ENCODE data around the gene PPP1R3E.

PPP1R3E gene

GRCh38 chr14:23299986-23300686 is 2.5 kb downstream of the PPP1R3E start:
- in situ Hi-C loops (cut with HindIII; ENCODE audit: low pct_unique_long_range_greater_than_20kb, low sequenced_read_pairs): no loop called here
- no peak for DNase-seq (ENCODE audit: low read depth in 1 of 2, low spot score in 1 of 2)

GRCh38 chr14:23299211-23299957 is 3.3 kb downstream of the PPP1R3E start:
- DNase-seq (ENCODE audit: low read depth in 1 of 2, low spot score in 1 of 2): peak; percentile 17 to 69
- in situ Hi-C loops (cut with HindIII; ENCODE audit: low pct_unique_long_range_greater_than_20kb, low sequenced_read_pairs): no loop called here
- TF ChIP-seq JUND (IDR thresholded peaks at IDR 0.05; ENCODE audit: low read depth): no peak

More at GRCh38 chr14:23299986-23300686, 2.5 kb downstream of the PPP1R3E start:
- no peak for TF ChIP-seq JUND (IDR thresholded peaks at IDR 0.05; ENCODE audit: low read depth)

- no peak for TF ChIP-seq JUND (IDR thresholded peaks at IDR 0.05; ENCODE audit: low read depth)
- no peak for DNase-seq (ENCODE audit: low read depth in 1 of 2, low spot score in 1 of 2)
- in situ Hi-C loops (cut with HindIII; ENCODE audit: low pct_unique_long_range_greater_than_20kb, low sequenced_read_pairs): no loop called here
These were observed 4.9 kb downstream of the PPP1R3E start for GRCh38 chr14:23297611-23298277.

GRCh38 chr14:23297096-23297495 is 5.6 kb downstream of the PPP1R3E start:
- no peak for DNase-seq (ENCODE audit: low read depth in 1 of 2, low spot score in 1 of 2)
- no peak for TF ChIP-seq JUND (IDR thresholded peaks at IDR 0.05; ENCODE audit: low read depth)
- in situ Hi-C loops (cut with HindIII; ENCODE audit: low pct_unique_long_range_greater_than_20kb, low sequenced_read_pairs): no loop called here

GRCh38 chr14:23296012-23296777 is 6.5 kb downstream of the PPP1R3E start:
- in situ Hi-C loops (cut with HindIII; ENCODE audit: low pct_unique_long_range_greater_than_20kb, low sequenced_read_pairs): no loop called here
- no peak for TF ChIP-seq JUND (IDR thresholded peaks at IDR 0.05; ENCODE audit: low read depth)

GRCh38 chr14:23294734-23295561 is 7.7 kb downstream of the PPP1R3E start:
- TF ChIP-seq JUND (IDR thresholded peaks at IDR 0.05; ENCODE audit: low read depth): no peak
- in situ Hi-C loops (cut with HindIII; ENCODE audit: low pct_unique_long_range_greater_than_20kb, low sequenced_read_pairs): no loop called here
- DNase-seq (ENCODE audit: low read depth in 1 of 2, low spot score in 1 of 2): peak in 1 of 2 experiments; percentile 61

More at GRCh38 chr14:23296012-23296777, 6.5 kb downstream of the PPP1R3E start:
- no peak for DNase-seq (ENCODE audit: low read depth in 1 of 2, low spot score in 1 of 2)

GRCh38 chr14:23286902-23287479 is 15.7 kb downstream of the PPP1R3E start:
- in situ Hi-C loops (cut with HindIII; ENCODE audit: low pct_unique_long_range_greater_than_20kb, low sequenced_read_pairs): no loop called here
- no peak for TF ChIP-seq JUND (IDR thresholded peaks at IDR 0.05; ENCODE audit: low read depth)
- no peak for DNase-seq (ENCODE audit: low read depth in 1 of 2, low spot score in 1 of 2)

GRCh38 chr14:23286020-23286901 is 16.4 kb downstream of the PPP1R3E start, which contains the start of gene HOMEZ:
Gene HOMEZ (minus strand): TSS chr14:23286132. CDS start chr14:23285952, 180 bp downstream.
- DNase-seq (ENCODE audit: low read depth in 1 of 2, low spot score in 1 of 2): peak; percentile 87 to 97
- TF ChIP-seq JUND (IDR thresholded peaks at IDR 0.05; ENCODE audit: low read depth): no peak

GRCh38 chr14:23285530-23286019 is 17.1 kb downstream of the PPP1R3E start:
- no peak for DNase-seq (ENCODE audit: low read depth in 1 of 2, low spot score in 1 of 2)
- no peak for TF ChIP-seq JUND (IDR thresholded peaks at IDR 0.05; ENCODE audit: low read depth)
- in situ Hi-C loops (cut with HindIII; ENCODE audit: low pct_unique_long_range_greater_than_20kb, low sequenced_read_pairs): no loop called here

More at GRCh38 chr14:23286020-23286901, 16.4 kb downstream of the PPP1R3E start, which contains the start of gene HOMEZ:
- in situ Hi-C loops (cut with HindIII; ENCODE audit: low pct_unique_long_range_greater_than_20kb, low sequenced_read_pairs): no loop called here
